Neural cell (in vitro differentiated cells): ENCODE results near the gene RNU11. TPM values are rescaled to one million over a fixed set of nuclear protein-coding genes. Genes with fewer than 3 reads are reported as not detected.

Experiments
- H2AFZ ChIP-seq: fragments of 200-600, 300-800 bp; sonication (generic), shearing (Covaris generic); 2 replicates; pipeline ENCODE4 v1.6.0; 2014; ENCODE audit warnings: low read depth, mild to moderate bottlenecking, antibody characterized with exemption, low read length, moderate library complexity
- H3F3A ChIP-seq: fragments of 200-600 bp; shearing (Covaris generic); 2 replicates; pipeline ENCODE4 v1.6.1; 2016; ENCODE audit warnings: mild to moderate bottlenecking, moderate library complexity, mixed read lengths, antibody characterized with exemption, low read length; ENCODE audit not compliant: insufficient read depth, poor library complexity, severe bottlenecking
- H3K27ac ChIP-seq: fragments of 200-600, 300-800 bp; sonication (generic), shearing (Covaris generic); 2 replicates; pipeline ENCODE4 v1.5.1; 2014; ENCODE audit warnings: mild to moderate bottlenecking, low read length, moderate library complexity
- H3K27me3 ChIP-seq: fragments of 300-800, 200-600 bp; sonication (generic), shearing (Covaris generic); 2 replicates; pipeline ENCODE4 v1.6.0; 2014; ENCODE audit warnings: mild to moderate bottlenecking, low read depth, low read length, moderate library complexity; ENCODE audit not compliant: insufficient read depth
- H3K36me3 ChIP-seq: fragments of 300-800, 200-600 bp; sonication (generic), shearing (Covaris generic); 2 replicates; pipeline ENCODE4 v1.5.1; 2014; ENCODE audit warnings: mild to moderate bottlenecking, antibody characterized with exemption, low read length, moderate library complexity; ENCODE audit not compliant: insufficient read depth
- H3K4me2 ChIP-seq: fragments of 300-800, 200-600 bp; sonication (generic), shearing (Covaris generic); 2 replicates; pipeline ENCODE4 v1.6.0; 2014; ENCODE audit warnings: mild to moderate bottlenecking, low read length
- H3K4me3 ChIP-seq: fragments of 300-800, 200-600 bp; sonication (generic), shearing (Covaris generic); 2 replicates; pipeline ENCODE4 v1.5.1; 2014; ENCODE audit warnings: mild to moderate bottlenecking, low read length, moderate library complexity
- H3K79me2 ChIP-seq: fragments of 200-600 bp; shearing (Covaris generic); replicated peaks from 2 replicates; pipeline ENCODE4 v1.6.0; 2014; ENCODE audit warnings: mild to moderate bottlenecking, low read length, moderate library complexity; ENCODE audit not compliant: insufficient read depth
- H3K9ac ChIP-seq: fragments of 300-800, 200-600 bp; sonication (generic), shearing (Covaris generic); 2 replicates; pipeline ENCODE4 v1.6.1; 2016; ENCODE audit warnings: mild to moderate bottlenecking, low read length, mixed read lengths
- H3K9me2 ChIP-seq: fragments of 200-600 bp; shearing (Covaris generic); 2 replicates; pipeline ENCODE4 v1.6.1; 2016; ENCODE audit warnings: mild to moderate bottlenecking, low read length, mixed read lengths; ENCODE audit not compliant: insufficient read depth
- H3K9me3 ChIP-seq: fragments of 200-600, 300-800 bp; sonication (generic), shearing (Covaris generic); 2 replicates; pipeline ENCODE4 v1.6.1; 2016; ENCODE audit warnings: mild to moderate bottlenecking, mixed run types, low read length, moderate library complexity, mixed read lengths
- H4K20me1 ChIP-seq: fragments of 200-600 bp; shearing (Covaris generic); 2 replicates; pipeline ENCODE4 v1.6.1; 2016; ENCODE audit warnings: mild to moderate bottlenecking, mixed run types; ENCODE audit not compliant: insufficient read depth
- CTCF ChIP-seq: fragments of 450-650 bp; IDR thresholded peaks from 2 replicates; pipeline ENCODE4 v1.5.1; 2014; ENCODE audit warnings: antibody characterized with exemption, mild to moderate bottlenecking, moderate library complexity; ENCODE audit not compliant: poor library complexity, severe bottlenecking
- EP300 ChIP-seq: fragments of 450-650 bp; conservative IDR thresholded peaks from 2 replicates; pipeline ENCODE4 v1.6.1; 2014; ENCODE audit warnings: antibody characterized with exemption, mild to moderate bottlenecking, moderate library complexity; ENCODE audit not compliant: poor library complexity, severe bottlenecking
- EZH2 ChIP-seq: fragments of 200-600, 300-800 bp; shearing (Covaris generic), sonication (generic); IDR thresholded peaks from 2 replicates; pipeline ENCODE4 v1.6.1; 2014; ENCODE audit warnings: antibody characterized with exemption, low read length, borderline replicate concordance, mild to moderate bottlenecking; ENCODE audit not compliant: insufficient read depth, poor library complexity, severe bottlenecking
- MXI1 ChIP-seq: fragments of 450-650 bp; conservative IDR thresholded peaks from 2 replicates; pipeline ENCODE4 v1.6.1; 2014; ENCODE audit warnings: antibody characterized with exemption, mild to moderate bottlenecking; ENCODE audit not compliant: poor library complexity, severe bottlenecking
- POLR2AphosphoS5 ChIP-seq: IDR thresholded peaks from 2 replicates; pipeline ENCODE4 v1.6.1; 2012
- RAD21 ChIP-seq: fragments of 450-650 bp; conservative IDR thresholded peaks from 2 replicates; pipeline ENCODE4 v1.6.1; 2014; ENCODE audit warnings: antibody characterized with exemption, mild to moderate bottlenecking, moderate library complexity
- REST ChIP-seq: IDR thresholded peaks from 2 replicates; pipeline ENCODE4 v1.6.1; 2012; ENCODE audit warnings: borderline replicate concordance
- SMC3 ChIP-seq: fragments of 450-650 bp; conservative IDR thresholded peaks from 2 replicates; pipeline ENCODE4 v1.6.1; 2014; ENCODE audit warnings: antibody characterized with exemption, mild to moderate bottlenecking, moderate library complexity; ENCODE audit not compliant: poor library complexity
- TAF1 ChIP-seq: IDR thresholded peaks from 2 replicates; pipeline ENCODE4 v1.6.1; 2012; ENCODE audit warnings: low read depth
- polyA minus RNA-seq: library from RNA; depleted of rRNA, polyadenylated mRNA; stranded (reverse); fragments of >200 nt; gene quantifications from 2 replicates; pipeline ENCODE4 v1.2.3, GENCODE V29; 2014
- polyA plus RNA-seq: library from polyadenylated mRNA; depleted of rRNA; stranded (reverse); fragments of >200 nt; gene quantifications from 2 replicates; pipeline ENCODE4 v1.2.3, GENCODE V29; 2014

The RNU11 gene
- not detected in 2 replicates for polyA plus RNA-seq
- not detected in 2 replicates for polyA minus RNA-seq

GRCh38 chr1:28648474-28649198, at the start of gene RNU11:
Gene RNU11, plus strand, starts transcription at chr1:28648600.
- peak within 1 kb of the TSS; percentile 76 for H3K9ac ChIP-seq
- TF ChIP-seq POLR2AphosphoS5 (peak; percentile 100), SMC3 (peak; percentile 37), EZH2 (no peak), CTCF (peak; percentile 28), RAD21 (peak; percentile 26), EP300 (peak; percentile 92), TAF1 (peak; percentile 65), MXI1 (peak; percentile 66), REST (peak; percentile 56)
- H2AFZ ChIP-seq: peak within 1 kb of the TSS; percentile 51
- peak within 1 kb of the TSS; percentile 96 for H3K27ac ChIP-seq
- no peaks in the 10 kb centered on the region for H3K27me3 ChIP-seq
- peaks cover 8% of the 10 kb centered on the region for H3F3A ChIP-seq
- no peaks in the 10 kb centered on the region for H3K36me3 ChIP-seq
- H4K20me1 ChIP-seq: no peaks in the 10 kb centered on the region
- peak within 1 kb of the TSS; percentile 47 for H3K4me2 ChIP-seq
- no peaks in the 10 kb centered on the region for H3K9me3 ChIP-seq
- no peaks in the 10 kb centered on the region for H3K79me2 ChIP-seq
- no peaks in the 10 kb centered on the region for H3K9me2 ChIP-seq
- H3K4me3 ChIP-seq: peak within 1 kb of the TSS; percentile 60

- Histone ChIP-seq H2AFZ (no peak overlapping the region), H4K20me1 (no peaks in the 10 kb centered on the region), H3K9me2 (no peaks in the 10 kb centered on the region), H3K27me3 (no peaks in the 10 kb centered on the region), H3F3A (no peaks in the 10 kb centered on the region), H3K27ac (no peak overlapping the region), H3K4me2 (no peak overlapping the region), H3K9me3 (no peaks in the 10 kb centered on the region), H3K36me3 (no peaks in the 10 kb centered on the region), H3K4me3 (no peak overlapping the region), H3K79me2 (no peaks in the 10 kb centered on the region), H3K9ac (no peak overlapping the region)
- TF ChIP-seq REST: no peak
- no peak for TF ChIP-seq RAD21
- no peak for TF ChIP-seq MXI1
Observed at GRCh38 chr1:28601696-28602095, 46.7 kb upstream of the RNU11 start.
